Esophagus muscularis mucosa (tissue), 3 donors: ENCODE measurements around the gene DTNBP1.

Experiments
- POLR2AphosphoS5 ChIP-seq, 2 donors: sonication (generic); formaldehyde crosslinking; IDR thresholded peaks; one replicate each; pipeline ENCODE4 v1.6.1; 2017; ENCODE audit warnings: antibody characterized with exemption in 2 of 2
- TF ChIP-seq, protein P1 (sequence below), 3 experiments: fragments of 200-600 bp in 2 of 3; fragments of 450-650 bp in 1 of 3; sonication (generic) in 2 of 3; IDR thresholded peaks; one replicate each; pipeline ENCODE4 v1.5.1; 2017 to 2019; ENCODE audit warnings: antibody characterized with exemption in 3 of 3, mild to moderate bottlenecking in 2 of 3, moderate library complexity in 1 of 3

DNA sequence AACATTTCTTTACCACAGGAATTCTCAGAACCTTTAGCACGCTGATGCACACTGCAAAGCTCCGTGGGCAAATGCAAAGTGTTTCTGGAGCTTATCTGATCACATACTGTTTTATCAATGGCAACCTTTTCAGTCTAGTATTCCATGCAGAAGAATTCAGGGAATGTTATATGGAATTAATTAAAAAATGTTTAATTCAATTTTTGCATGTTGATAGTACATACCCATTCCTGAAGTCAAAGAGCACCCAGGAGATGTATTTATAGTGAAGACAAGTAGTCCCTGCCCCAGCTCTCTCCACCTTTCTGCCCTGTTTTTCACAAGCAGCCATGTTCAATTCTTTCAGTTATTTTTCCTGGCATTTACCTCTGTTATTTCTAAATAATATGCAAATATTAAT, 55.2 kb downstream of the DTNBP1 start:
- TF ChIP-seq, protein P1, sequence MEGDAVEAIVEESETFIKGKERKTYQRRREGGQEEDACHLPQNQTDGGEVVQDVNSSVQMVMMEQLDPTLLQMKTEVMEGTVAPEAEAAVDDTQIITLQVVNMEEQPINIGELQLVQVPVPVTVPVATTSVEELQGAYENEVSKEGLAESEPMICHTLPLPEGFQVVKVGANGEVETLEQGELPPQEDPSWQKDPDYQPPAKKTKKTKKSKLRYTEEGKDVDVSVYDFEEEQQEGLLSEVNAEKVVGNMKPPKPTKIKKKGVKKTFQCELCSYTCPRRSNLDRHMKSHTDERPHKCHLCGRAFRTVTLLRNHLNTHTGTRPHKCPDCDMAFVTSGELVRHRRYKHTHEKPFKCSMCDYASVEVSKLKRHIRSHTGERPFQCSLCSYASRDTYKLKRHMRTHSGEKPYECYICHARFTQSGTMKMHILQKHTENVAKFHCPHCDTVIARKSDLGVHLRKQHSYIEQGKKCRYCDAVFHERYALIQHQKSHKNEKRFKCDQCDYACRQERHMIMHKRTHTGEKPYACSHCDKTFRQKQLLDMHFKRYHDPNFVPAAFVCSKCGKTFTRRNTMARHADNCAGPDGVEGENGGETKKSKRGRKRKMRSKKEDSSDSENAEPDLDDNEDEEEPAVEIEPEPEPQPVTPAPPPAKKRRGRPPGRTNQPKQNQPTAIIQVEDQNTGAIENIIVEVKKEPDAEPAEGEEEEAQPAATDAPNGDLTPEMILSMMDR (IDR thresholded peaks at IDR 0.05): no peak
- no peak for TF ChIP-seq POLR2AphosphoS5 (IDR thresholded peaks at IDR 0.05)
